Keratinocyte (primary cell): ENCODE data around the gene DACT2. TPM values are rescaled to one million over a fixed set of nuclear protein-coding genes. Genes with fewer than 3 reads are reported as not detected.

ENCODE experiments used
- DNase-seq: peaks from one replicate; pipeline ENCODE4 v3.0.0-alpha.2; 2011; ENCODE audit warnings: low read depth, missing footprints, low spot score
- FAIRE-seq: peaks from 2 replicates; lab custom pipeline; 2011; peaks lifted over from hg19 to GRCh38; lab: Jason Lieb, UNC
- H2AFZ ChIP-seq: 2 replicates; pipeline ENCODE4 v1.6.0; 2012; ENCODE audit warnings: low read length, control low read depth, inconsistent platforms; ENCODE audit not compliant: control insufficient read depth
- H3K27ac ChIP-seq: 2 replicates; pipeline ENCODE4 v1.5.1; 2011; ENCODE audit warnings: low read length; ENCODE audit not compliant: control insufficient read depth, insufficient read depth
- H3K27me3 ChIP-seq: 3 replicates; pipeline ENCODE4 v1.6.0; 2011; ENCODE audit warnings: low read length; ENCODE audit not compliant: control insufficient read depth, insufficient read depth; ENCODE audit errors: extremely low read depth
- H3K36me3 ChIP-seq, 2 experiments: 2 replicates in 1 of 2; 3 replicates in 1 of 2; pipeline ENCODE4 v1.5.1; 2011; ENCODE audit warnings: low read length in 2 of 2, mild to moderate bottlenecking in 1 of 2; ENCODE audit not compliant: control insufficient read depth in 2 of 2, insufficient read depth in 2 of 2; ENCODE audit errors: extremely low read depth in 1 of 2
- H3K4me1 ChIP-seq: 3 replicates; pipeline ENCODE4 v1.5.1; 2011; ENCODE audit warnings: low read length; ENCODE audit not compliant: control insufficient read depth, insufficient read depth; ENCODE audit errors: extremely low read depth
- H3K4me2 ChIP-seq: 3 replicates; pipeline ENCODE4 v1.6.0; 2011; ENCODE audit warnings: low read depth, low read length; ENCODE audit not compliant: control insufficient read depth, insufficient read depth; ENCODE audit errors: extremely low read depth
- H3K4me3 ChIP-seq, 3 experiments: fragments of 200-600 bp in 1 of 3; sonication (generic) in 1 of 3; 2 replicates in 2 of 3; 3 replicates in 1 of 3; pipeline ENCODE4 v1.5.1; 2011 to 2016; ENCODE audit warnings: low read length in 3 of 3, mild to moderate bottlenecking in 3 of 3, control low read depth in 2 of 3, inconsistent platforms in 1 of 3, low read depth in 1 of 3, mixed read lengths in 1 of 3, mixed run types in 1 of 3, moderate library complexity in 1 of 3; ENCODE audit not compliant: control insufficient read depth in 2 of 3, insufficient read depth in 2 of 3; ENCODE audit errors: extremely low read depth in 1 of 3
- H3K79me2 ChIP-seq: 2 replicates; pipeline ENCODE4 v1.6.0; 2012; ENCODE audit warnings: low read length; ENCODE audit not compliant: control insufficient read depth, insufficient read depth
- H3K9ac ChIP-seq: 3 replicates; pipeline ENCODE4 v1.6.0; 2011; ENCODE audit warnings: low read length; ENCODE audit not compliant: control insufficient read depth, insufficient read depth; ENCODE audit errors: extremely low read depth
- H3K9me1 ChIP-seq: 3 replicates; pipeline ENCODE4 v1.6.0; 2011; ENCODE audit warnings: low read length; ENCODE audit not compliant: control insufficient read depth, insufficient read depth; ENCODE audit errors: extremely low read depth
- H3K9me3 ChIP-seq: 2 replicates; pipeline ENCODE4 v1.5.1; 2012; ENCODE audit warnings: low read depth, low read length; ENCODE audit not compliant: control insufficient read depth
- H4K20me1 ChIP-seq: 3 replicates; pipeline ENCODE4 v1.6.0; 2011; ENCODE audit warnings: low read length; ENCODE audit not compliant: control insufficient read depth, insufficient read depth; ENCODE audit errors: extremely low read depth
- CTCF ChIP-seq, 3 experiments: IDR thresholded peaks in 1 of 3; conservative IDR thresholded peaks in 1 of 3; optimal IDR thresholded peaks in 1 of 3; 2 replicates in 2 of 3; 3 replicates in 1 of 3; pipeline versions ENCODE3 to v1.5.1; 2011; ENCODE audit warnings: low read length in 3 of 3, mild to moderate bottlenecking in 3 of 3, moderate library complexity in 2 of 3, control low read depth in 1 of 3, inconsistent platforms in 1 of 3; ENCODE audit not compliant: insufficient read depth in 2 of 3; ENCODE audit errors: extremely low read depth in 1 of 3
- EZH2 ChIP-seq: IDR thresholded peaks from one replicate; pipeline ENCODE4 v1.6.1; 2012; ENCODE audit warnings: inconsistent platforms, mild to moderate bottlenecking, low read length, moderate library complexity
- dilution Hi-C: fragments of 300-500 bp; cut with MboI; formaldehyde crosslinking; loops from one replicate; pipeline ENCODE4 v1.7.0; 2020; ENCODE audit warnings: low sequenced_read_pairs; ENCODE audit not compliant: extremely low pct_ligation_motif_present
- polyA plus RNA-seq, 5 experiments: library from polyadenylated mRNA; depleted of rRNA in 3 of 5; stranded (reverse) in 3 of 5; stranded (forward) in 1 of 5; unstranded in 1 of 5; fragments of >200 nt; gene quantifications; 1 replicate in 1 of 5; 2 replicates in 3 of 5; 3 replicates in 1 of 5; pipeline versions ENCODE4 v1.2.1 to v1.2.3, GENCODE V29; 2011 to 2012; ENCODE audit warnings: missing spikeins in 2 of 5, low read depth in 1 of 5, low replicate concordance in 1 of 5

The DACT2 gene
- polyA plus RNA-seq, 1 donor (not counting 4 experiments of a cell fraction or from before 2014, with no cell fraction given), result 0.09 TPM

- no peak overlapping the region for H2AFZ ChIP-seq
- H3K36me3 ChIP-seq, result no peaks in the 10 kb centered on the region
- no peak overlapping the region for H3K4me2 ChIP-seq
- H4K20me1 ChIP-seq, result no peaks in the 10 kb centered on the region
- no peaks in the 10 kb centered on the region for H3K9me3 ChIP-seq
- H3K4me1 ChIP-seq, result peaks cover 23% of the 10 kb centered on the region
- TF ChIP-seq EZH2 (no peak), CTCF (optimal IDR thresholded peaks at IDR 0.05 in 1 of 3, IDR thresholded peaks at IDR 0.05 in 1 of 3, conservative IDR thresholded peaks at IDR 0.05 in 1 of 3; ENCODE audit: extremely low read depth in 1 of 3, insufficient read depth in 2 of 3, low read length in 3 of 3) (no peak)
- no peak overlapping the region for H3K9ac ChIP-seq
- no peak overlapping the region for H3K4me3 ChIP-seq
- H3K27me3 ChIP-seq, result peaks cover 18% of the 10 kb centered on the region
- no peaks in the 10 kb centered on the region for H3K9me1 ChIP-seq
- no peak overlapping the region for H3K27ac ChIP-seq
- dilution Hi-C loops, result no loop called here
- FAIRE-seq, result no peak
- no peak for DNase-seq
- no peaks in the 10 kb centered on the region for H3K79me2 ChIP-seq
Observed at GRCh38 chr6:168311410-168312124, 8.0 kb downstream of the DACT2 start.

GRCh38 chr6:168310945-168311344 is 8.6 kb downstream of the DACT2 start:
- Histone ChIP-seq H3K27me3 (peaks cover 16% of the 10 kb centered on the region), H3K27ac (no peak overlapping the region), H4K20me1 (no peaks in the 10 kb centered on the region), H2AFZ (no peak overlapping the region), H3K9me1 (no peaks in the 10 kb centered on the region), H3K4me3 (no peak overlapping the region), H3K36me3 (no peaks in the 10 kb centered on the region), H3K79me2 (no peaks in the 10 kb centered on the region), H3K9ac (no peak overlapping the region), H3K4me2 (no peak overlapping the region), H3K4me1 (peaks cover 23% of the 10 kb centered on the region), H3K9me3 (no peaks in the 10 kb centered on the region)
- DNase-seq (no peak), FAIRE-seq (no peak)
- TF ChIP-seq EZH2, result no peak
- TF ChIP-seq CTCF (optimal IDR thresholded peaks at IDR 0.05 in 1 of 3, IDR thresholded peaks at IDR 0.05 in 1 of 3, conservative IDR thresholded peaks at IDR 0.05 in 1 of 3; ENCODE audit: extremely low read depth in 1 of 3, insufficient read depth in 2 of 3, low read length in 3 of 3), result no peak
- dilution Hi-C loops, result no loop called here
